GM12878 (cell line): Measurements from ENCODE around the gene MIPOL1. TPM values are rescaled to one million over a fixed set of nuclear protein-coding genes. Genes with fewer than 3 reads are reported as not detected.

Source experiments
- ATAC-seq: fragments of 200-7000 bp; cut with Tn5 transposase; 3 replicates; pipeline ENCODE4 v1.9.1; 2020; ENCODE audit warnings: mild to moderate bottlenecking, moderate library complexity
- BruUV-seq: library from RNA; stranded (reverse); fragments of 400-500 nt; replicated peaks from 2 replicates; lab custom pipeline; 2021; lab: Mats Ljungman, UMichigan
- CTCF ChIA-PET: fragments of 300-600 bp; sonication (Branson Sonifier 250); formaldehyde crosslinking; extraction: SDS; loops from one replicate; lab custom pipeline; 2021; ENCODE audit warnings: inconsistent platforms; lab: Yijun Ruan, JAX
- POLR2A ChIA-PET: fragments of 350-600 bp; formaldehyde crosslinking; extraction: SDS; loops from one replicate; lab custom pipeline; 2021; ENCODE audit warnings: inconsistent platforms; lab: Charles Lee
- RAD21 ChIA-PET: fragments of 300-600 bp; sonication (Branson Sonifier 250); formaldehyde crosslinking; loops from one replicate; lab custom pipeline; 2023; ENCODE audit warnings: antibody characterized with exemption; ENCODE audit not compliant: unreplicated experiment; lab: Charles Lee
- SMC1A ChIA-PET: fragments of 300-600 bp; sonication (Branson Sonifier 250); formaldehyde crosslinking; loops from one replicate; lab custom pipeline; 2023; ENCODE audit not compliant: unreplicated experiment, uncharacterized antibody; lab: Charles Lee
- DNase-seq: peaks from one replicate; pipeline ENCODE4 v3.0.0-alpha.2; 2011; ENCODE audit warnings: low read depth, low spot score
- FAIRE-seq: peaks from 3 replicates; lab custom pipeline; 2011; peaks lifted over from hg19 to GRCh38; lab: Jason Lieb, UNC
- H2AFZ ChIP-seq: 2 replicates; pipeline ENCODE4 v1.6.0; 2011; ENCODE audit warnings: low read depth, low read length, control low read depth; ENCODE audit not compliant: control insufficient read depth
- H3K27ac ChIP-seq: 2 replicates; pipeline ENCODE4 v1.5.1; 2011; ENCODE audit warnings: control low read depth; ENCODE audit not compliant: control insufficient read depth, insufficient read depth
- H3K27me3 ChIP-seq, 2 experiments: replicated peaks in 1 of 2; 2 replicates each; pipeline versions ENCODE4 v1.6.0 to v1.6.1; 2011; ENCODE audit warnings: low read length in 1 of 2; ENCODE audit not compliant: control insufficient read depth in 2 of 2, insufficient read depth in 2 of 2
- H3K36me3 ChIP-seq, 2 experiments: 2 replicates each; pipeline ENCODE4 v1.5.1; 2011; ENCODE audit warnings: low read length in 1 of 2; ENCODE audit not compliant: control insufficient read depth in 2 of 2, insufficient read depth in 2 of 2
- H3K4me1 ChIP-seq: 2 replicates; pipeline ENCODE4 v1.6.1; 2011; ENCODE audit warnings: mild to moderate bottlenecking, low read length, moderate library complexity, mixed read lengths; ENCODE audit not compliant: control insufficient read depth, insufficient read depth
- H3K4me2 ChIP-seq: 2 replicates; pipeline ENCODE4 v1.6.0; 2011; ENCODE audit warnings: control low read depth; ENCODE audit not compliant: control insufficient read depth, insufficient read depth
- H3K4me3 ChIP-seq: fragments of 200-600 bp; sonication (generic); 2 replicates; pipeline ENCODE4 v1.5.1; 2016
- H3K79me2 ChIP-seq: 2 replicates; pipeline ENCODE4 v1.6.0; 2011; ENCODE audit warnings: low read length; ENCODE audit not compliant: control insufficient read depth, insufficient read depth
- H3K9ac ChIP-seq: 2 replicates; pipeline ENCODE4 v1.8.0; 2011; ENCODE audit warnings: low read length, control low read depth, mixed read lengths; ENCODE audit not compliant: control insufficient read depth, insufficient read depth
- H3K9me3 ChIP-seq: replicated peaks from 3 replicates; pipeline ENCODE4 v1.5.1; 2011; ENCODE audit warnings: mild to moderate bottlenecking, low read length; ENCODE audit not compliant: control insufficient read depth, insufficient read depth
- H4K20me1 ChIP-seq: 2 replicates; pipeline ENCODE4 v1.6.0; 2011; ENCODE audit not compliant: control insufficient read depth, insufficient read depth
- BMI1 ChIP-seq: fragments of 450-650 bp; IDR thresholded peaks from 2 replicates; pipeline ENCODE4 v1.6.1; 2016; ENCODE audit warnings: mild to moderate bottlenecking, moderate library complexity, borderline replicate concordance
- IRF5 ChIP-seq: fragments of 450-650 bp; IDR thresholded peaks from 2 replicates; pipeline ENCODE4 v1.6.1; 2017; ENCODE audit warnings: borderline replicate concordance
- NFYA ChIP-seq: IDR thresholded peaks from 2 replicates; pipeline ENCODE4 v1.6.1; 2011; ENCODE audit warnings: low read depth, mild to moderate bottlenecking, low read length, improper control_type of control experiment, borderline replicate concordance
- RELA ChIP-seq: fragments of 450-650 bp; IDR thresholded peaks from 2 replicates; pipeline ENCODE4 v1.8.0; 2014; ENCODE audit warnings: borderline replicate concordance; ENCODE audit not compliant: partially characterized antibody
- SPI1 ChIP-seq: IDR thresholded peaks from 2 replicates; pipeline ENCODE4 v1.6.1; 2011; ENCODE audit warnings: low read depth, mild to moderate bottlenecking, low read length, moderate library complexity, borderline replicate concordance; ENCODE audit not compliant: insufficient read depth
- SUPT20H ChIP-seq: IDR thresholded peaks from 2 replicates; pipeline ENCODE4 v1.6.1; 2011; ENCODE audit warnings: low read depth, mild to moderate bottlenecking, low read length, moderate library complexity, borderline replicate concordance; ENCODE audit not compliant: control insufficient read depth
- TCF12 ChIP-seq: IDR thresholded peaks from 2 replicates; pipeline ENCODE4 v1.6.1; 2011; ENCODE audit warnings: low read depth, mild to moderate bottlenecking, low read length
- WGBS: methylation state at CpG from one replicate; pipeline ENCODE4 v1.1.6; 2016; ENCODE audit warnings: low lambda C conversion rate; ENCODE audit not compliant: insufficient replicate concordance, insufficient coverage; ENCODE audit errors: missing lambda C conversion rate; 5-methylcytosine and 5-hydroxymethylcytosine counted together
- in situ Hi-C: fragments of 300-500 bp; cut with MboI; formaldehyde crosslinking; loops from 9 replicates; pipeline ENCODE4 v1.14.3; 2018; ENCODE audit warnings: mixed read lengths
- intact Hi-C: fragments of 100-400 bp; cut with micrococcal nuclease; formaldehyde crosslinking; loops from one replicate; pipeline ENCODE4 v1.14.2; 2022; ENCODE audit not compliant: unreplicated experiment
- polyA plus RNA-seq, 11 experiments: library from polyadenylated mRNA; depleted of rRNA in 4 of 11; unstranded in 6 of 11; stranded (reverse) in 5 of 11; fragments of >200 nt; fragmentation: Nextera tagmentation in 4 of 11; fragmentation: Illumina TruSeq in 1 of 11; extraction: Ambion mirVana in 4 of 11; extraction: Trizol in 1 of 11; gene quantifications; 1 replicate in 1 of 11; 2 replicates in 10 of 11; pipeline versions ENCODE4 v1.2.1 to v1.2.3, GENCODE V29; 2011 to 2016; ENCODE audit warnings: inconsistent platforms in 2 of 11, missing spikeins in 2 of 11, low read depth in 1 of 11
- total RNA-seq, 4 experiments: library from RNA; depleted of rRNA in 3 of 4; stranded (reverse); fragments of >200 nt in 3 of 4; fragmentation: Illumina TruSeq in 1 of 4; extraction: Trizol in 1 of 4; gene quantifications; 2 replicates each; pipeline versions ENCODE4 v1.2.1 to v1.2.3, GENCODE V29; 2013 to 2021

Gene MIPOL1
- total and polyA plus RNA-seq, 10 of the 15 experiments (the other 5 are each of a cell fraction or from before 2014, with no cell fraction given): 0.06 TPM; not detected in 9

- TF ChIP-seq NFYA: no peak
- TF ChIP-seq SUPT20H: no peak
These were observed 72.9 kb downstream of the MIPOL1 start (continued) for GRCh38 chr14:37270629-37271028.

DNA sequence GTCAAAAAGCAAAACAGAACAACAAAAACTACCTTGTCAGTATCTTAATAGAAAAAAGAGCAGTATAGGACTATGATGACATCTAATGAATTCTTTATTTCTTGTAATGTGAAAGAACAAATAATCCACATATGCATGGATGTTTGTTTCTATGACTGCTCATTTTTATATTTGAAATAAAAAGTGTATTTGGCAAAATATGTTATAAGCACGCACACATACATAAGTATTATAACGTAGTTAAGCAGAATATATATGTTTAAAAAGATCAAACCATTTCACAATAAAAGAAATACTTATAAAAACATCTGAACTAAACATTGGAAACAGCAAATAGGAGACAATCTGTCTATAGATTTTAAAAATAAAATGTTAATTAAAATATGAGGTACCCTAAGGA, 74.8 kb downstream of the MIPOL1 start:
- H3K27ac ChIP-seq: no peak overlapping the region
- no peak overlapping the region for H2AFZ ChIP-seq
- H3K9ac ChIP-seq: no peak overlapping the region
- no peaks in the 10 kb centered on the region for H3K27me3 ChIP-seq
- no TSS peak for BruUV-seq
- no peak overlapping the region for H3K4me3 ChIP-seq
- H3K36me3 ChIP-seq: no peaks in the 10 kb centered on the region
- no peak overlapping the region for H3K4me2 ChIP-seq
- CTCF ChIA-PET: no interaction called here
- 15% methylated on average over 2 of the region's 2 CpGs for WGBS
- no peaks in the 10 kb centered on the region for H3K79me2 ChIP-seq
- RAD21 ChIA-PET: no interaction called here
- SMC1A ChIA-PET: no interaction called here
- FAIRE-seq (no peak), ATAC-seq (no peak), DNase-seq (no peak)
- in situ Hi-C loops: no loop called here
- TF ChIP-seq TCF12 (no peak), IRF5 (no peak), BMI1 (no peak), SPI1 (no peak), RELA (no peak)
- no peaks in the 10 kb centered on the region for H3K4me1 ChIP-seq
- intact Hi-C loops: no loop called here
- H3K9me3 ChIP-seq: no peaks in the 10 kb centered on the region
- POLR2A ChIA-PET: no interaction called here
- no peaks in the 10 kb centered on the region for H4K20me1 ChIP-seq
